Stimulated activated naive CD8-positive, alpha-beta T cell treated with anti-CD3 and anti-CD28 coated beads, Interleukin-15, amount 100 ng/mL, for 72 hours (primary cell): ENCODE measurements around the gene HDGF.
A peak's percentile ranks its signal among the peaks of the same experiment; 100 is the strongest.

Experiments used
- ATAC-seq: fragments of 150-1000 bp; cut with Tn5 transposase; 2 replicates; pipeline ENCODE4 v1.10.0; 2021; ENCODE audit warnings: mild to moderate bottlenecking, moderate library complexity
- DNase-seq, 2 donors: peaks; one replicate each; pipeline ENCODE4 v3.0.0; 2021 to 2022
- H3K27ac Mint-ChIP-seq, 2 donors: one replicate each; pipeline ENCODE4 v1.8.0; 2022; ENCODE audit warnings: mild to moderate bottlenecking in 2 of 2, mixed read lengths in 2 of 2, moderate library complexity in 2 of 2
- H3K27me3 Mint-ChIP-seq: one replicate; pipeline ENCODE4 v1.8.0; 2022; ENCODE audit warnings: mixed read lengths
- H3K4me1 Mint-ChIP-seq: one replicate; pipeline ENCODE4 v1.8.0; 2022; ENCODE audit warnings: mild to moderate bottlenecking, mixed read lengths
- H3K4me3 Mint-ChIP-seq, 2 donors: one replicate each; pipeline ENCODE4 v1.8.0; 2022; ENCODE audit warnings: mild to moderate bottlenecking in 2 of 2, mixed read lengths in 2 of 2, moderate library complexity in 1 of 2
- H3K9me3 Mint-ChIP-seq, 2 donors: one replicate each; pipeline ENCODE4 v1.8.0; 2022; ENCODE audit warnings: mixed read lengths in 2 of 2

Gene HDGF

DNA sequence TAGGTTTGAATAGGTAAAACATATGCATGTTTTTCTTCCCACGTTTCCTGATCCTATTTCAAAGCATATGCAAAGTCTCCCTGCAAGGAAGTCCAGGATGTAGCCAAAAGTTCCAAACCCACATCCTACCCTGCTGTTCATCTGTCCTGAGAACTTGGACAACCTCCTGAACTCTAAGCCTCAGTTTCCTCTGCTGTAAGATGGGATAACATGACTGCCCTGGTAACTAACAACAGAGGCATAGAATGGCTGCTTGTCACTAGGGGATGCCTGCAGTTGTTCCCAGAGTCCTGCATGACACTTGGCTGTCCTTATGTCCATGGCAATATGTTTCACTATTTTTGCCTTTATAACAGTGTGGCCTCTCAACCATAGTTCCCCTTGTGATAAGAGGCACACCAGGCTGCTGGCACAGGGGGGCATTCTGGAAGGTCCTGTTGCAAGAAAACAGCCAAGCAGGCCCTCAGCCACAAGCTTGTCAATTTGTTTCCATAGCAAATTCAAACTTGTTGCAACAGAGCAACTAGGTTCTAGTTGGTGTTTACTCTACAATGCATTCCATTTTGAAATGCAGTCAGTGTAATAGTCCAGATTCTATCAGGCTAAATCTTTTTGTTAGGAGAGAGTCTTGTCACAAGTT, 1.5 kb upstream of the HDGF start:
- Mint-ChIP-seq H3K9me3 (no peaks in the 10 kb centered on the region), H3K27ac (peak overlapping the region in 1 of 2 donors; percentile 61), H3K27me3 (no peaks in the 10 kb centered on the region), H3K4me3 (peak overlapping the region; percentile 92), H3K4me1 (peaks cover 38% of the 10 kb centered on the region)
- no peak for DNase-seq
- no peak for ATAC-seq

DNA sequence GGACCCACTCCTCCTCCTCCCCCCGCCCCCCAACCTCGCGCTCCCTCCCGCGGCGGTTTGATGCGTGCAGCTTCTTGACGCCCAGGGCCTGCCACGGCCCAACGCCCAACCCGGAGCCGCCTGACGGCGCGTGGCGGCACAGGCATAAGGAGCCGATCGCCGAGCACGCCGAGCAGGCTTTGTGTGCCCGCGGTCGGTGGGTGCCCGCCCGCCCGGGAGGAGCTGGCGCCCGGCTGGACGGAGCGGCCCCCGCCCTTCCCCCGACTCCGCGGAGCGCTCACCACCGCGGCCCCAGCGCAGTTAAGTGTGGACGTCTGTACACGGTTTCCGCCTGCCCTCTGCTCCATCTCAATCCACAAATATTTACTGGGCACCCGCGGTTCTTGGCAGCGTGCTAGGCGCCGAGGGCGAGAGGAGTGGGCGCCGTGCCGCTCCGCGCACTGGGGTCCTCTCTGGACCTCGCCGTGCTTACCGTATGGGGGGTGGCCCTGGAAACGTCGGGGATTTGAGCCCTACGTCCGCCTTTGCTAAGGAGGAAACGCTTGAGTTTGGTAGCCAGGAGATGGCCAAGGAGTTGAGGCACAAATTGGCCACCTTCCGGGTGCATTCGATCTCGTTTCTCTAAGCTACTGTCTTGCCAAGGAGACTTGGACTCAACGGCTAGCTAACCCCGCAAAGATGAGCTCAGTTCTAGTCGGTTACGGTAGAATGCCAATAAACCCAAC, 444 bp upstream of the HDGF start:
- peaks cover 48% of the 10 kb centered on the region for H3K4me1 Mint-ChIP-seq
- ATAC-seq (peak; percentile 90), DNase-seq (peak; percentile 90 to 96)
- H3K27me3 Mint-ChIP-seq: no peaks in the 10 kb centered on the region
- H3K9me3 Mint-ChIP-seq: no peaks in the 10 kb centered on the region
- H3K4me3 Mint-ChIP-seq: peak overlapping the region; percentile 92
- peak overlapping the region; percentile 91 to 93 for H3K27ac Mint-ChIP-seq

DNA sequence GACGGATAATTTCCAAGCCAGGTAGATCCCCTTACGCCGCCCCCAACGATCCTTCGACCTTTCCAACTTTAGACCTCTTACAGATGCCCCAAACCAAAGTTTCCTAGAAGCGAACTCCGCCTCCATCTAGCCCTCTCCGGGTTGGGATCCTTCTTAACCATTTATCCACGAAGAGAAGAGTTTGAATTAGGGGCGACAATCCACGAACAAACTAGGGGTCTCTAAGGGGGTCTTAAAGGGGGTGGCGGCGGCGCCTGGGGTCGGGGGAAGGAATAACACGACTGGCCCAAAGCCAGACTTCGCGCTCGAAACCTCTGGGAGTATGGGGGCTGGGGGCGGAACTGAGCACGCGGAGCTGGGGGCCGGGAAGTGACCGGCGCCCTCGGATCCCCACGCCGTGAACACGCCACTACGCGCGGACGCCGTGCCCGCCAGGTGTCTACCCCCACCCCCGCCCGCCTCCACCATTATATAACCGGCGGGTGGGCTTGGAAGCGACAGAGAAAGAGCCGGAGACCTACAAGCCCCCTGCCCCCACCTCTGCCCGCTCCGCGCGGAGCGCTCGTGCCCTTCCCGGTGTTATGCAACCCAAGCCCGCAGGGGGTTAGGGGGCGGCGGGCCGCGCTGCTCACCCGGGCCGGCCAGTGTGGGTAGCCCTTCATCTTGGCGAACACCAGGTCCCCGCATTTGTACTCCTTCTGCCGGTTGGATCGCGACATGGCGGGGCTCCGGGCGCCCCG, 594 bp downstream of the HDGF start:
- Mint-ChIP-seq H3K9me3 (no peaks in the 10 kb centered on the region), H3K27me3 (no peaks in the 10 kb centered on the region), H3K4me1 (peaks cover 59% of the 10 kb centered on the region), H3K4me3 (peak overlapping the region; percentile 80 to 93), H3K27ac (peak overlapping the region; percentile 92 to 97)
- ATAC-seq: peak; percentile 59
- DNase-seq: peak; percentile 57 to 59

DNA sequence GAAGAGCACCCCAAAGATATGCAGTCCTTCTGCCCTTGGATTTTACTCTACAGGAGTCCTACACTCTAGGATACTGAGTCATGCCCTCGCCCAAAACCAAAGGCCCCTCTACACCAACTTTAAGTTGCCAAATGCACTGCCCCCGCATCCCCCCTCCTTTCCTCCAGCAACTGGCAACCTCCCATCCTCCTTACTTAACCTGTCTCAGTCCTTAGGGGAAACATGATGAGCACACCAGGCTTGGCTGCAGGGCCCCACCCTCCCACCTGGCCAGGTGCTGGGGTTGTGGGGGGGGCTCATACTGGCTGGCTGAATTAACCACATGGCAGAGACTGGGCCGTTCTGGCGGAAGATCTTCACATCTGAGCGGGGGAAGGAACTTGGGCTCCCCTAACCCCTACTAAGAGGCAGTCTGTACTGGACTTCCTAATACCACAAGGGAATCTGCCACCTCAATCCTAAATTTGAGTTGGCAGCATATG, 1.2 kb downstream of the HDGF start:
- peaks cover 65% of the 10 kb centered on the region for H3K4me1 Mint-ChIP-seq
- peak in 1 of 2 donors; percentile 43 for DNase-seq
- no peaks in the 10 kb centered on the region for H3K27me3 Mint-ChIP-seq
- H3K27ac Mint-ChIP-seq: peak overlapping the region; percentile 92 to 97
- peak overlapping the region; percentile 80 to 93 for H3K4me3 Mint-ChIP-seq
- H3K9me3 Mint-ChIP-seq: no peaks in the 10 kb centered on the region
- peak; percentile 10 for ATAC-seq

DNA sequence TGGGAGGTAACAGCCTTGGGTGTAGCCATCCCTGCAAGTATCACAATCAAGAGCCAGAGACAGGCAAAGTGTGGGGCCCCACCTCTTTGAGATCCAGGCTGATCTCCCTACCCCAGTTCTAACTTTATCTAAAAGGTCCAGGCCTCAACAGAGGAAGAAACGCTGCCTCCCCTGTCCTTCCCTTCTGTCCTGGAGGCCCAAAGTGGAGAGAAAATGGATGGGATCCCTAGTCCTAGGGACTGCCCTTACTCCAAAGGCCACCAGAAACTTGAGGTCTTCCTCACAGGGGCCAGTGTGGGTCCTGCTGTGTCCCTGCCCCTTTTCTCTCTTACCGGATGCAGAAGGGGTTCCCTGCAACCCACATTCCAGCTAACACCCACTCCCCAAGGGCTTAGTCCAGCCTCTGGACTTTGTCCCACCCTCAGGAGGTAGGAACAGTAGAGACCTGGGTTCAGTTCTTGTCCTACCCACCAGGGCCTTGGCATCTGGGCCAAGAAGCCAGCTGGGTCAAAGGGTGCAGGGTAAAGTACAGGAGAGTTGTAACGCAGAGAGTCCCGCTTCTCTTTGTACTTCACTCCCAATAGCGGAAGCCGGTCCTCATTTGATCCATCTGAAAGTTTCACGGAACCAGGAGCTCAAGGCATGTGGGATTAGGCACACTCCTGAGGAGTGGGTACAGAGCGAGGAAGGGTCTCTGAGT, 1.9 kb downstream of the HDGF start:
- Mint-ChIP-seq H3K4me3 (peak overlapping the region; percentile 80 to 93), H3K9me3 (no peaks in the 10 kb centered on the region), H3K27me3 (no peaks in the 10 kb centered on the region), H3K27ac (peak overlapping the region; percentile 92 to 97), H3K4me1 (peaks cover 67% of the 10 kb centered on the region)
- DNase-seq: no peak
- ATAC-seq: no peak

DNA sequence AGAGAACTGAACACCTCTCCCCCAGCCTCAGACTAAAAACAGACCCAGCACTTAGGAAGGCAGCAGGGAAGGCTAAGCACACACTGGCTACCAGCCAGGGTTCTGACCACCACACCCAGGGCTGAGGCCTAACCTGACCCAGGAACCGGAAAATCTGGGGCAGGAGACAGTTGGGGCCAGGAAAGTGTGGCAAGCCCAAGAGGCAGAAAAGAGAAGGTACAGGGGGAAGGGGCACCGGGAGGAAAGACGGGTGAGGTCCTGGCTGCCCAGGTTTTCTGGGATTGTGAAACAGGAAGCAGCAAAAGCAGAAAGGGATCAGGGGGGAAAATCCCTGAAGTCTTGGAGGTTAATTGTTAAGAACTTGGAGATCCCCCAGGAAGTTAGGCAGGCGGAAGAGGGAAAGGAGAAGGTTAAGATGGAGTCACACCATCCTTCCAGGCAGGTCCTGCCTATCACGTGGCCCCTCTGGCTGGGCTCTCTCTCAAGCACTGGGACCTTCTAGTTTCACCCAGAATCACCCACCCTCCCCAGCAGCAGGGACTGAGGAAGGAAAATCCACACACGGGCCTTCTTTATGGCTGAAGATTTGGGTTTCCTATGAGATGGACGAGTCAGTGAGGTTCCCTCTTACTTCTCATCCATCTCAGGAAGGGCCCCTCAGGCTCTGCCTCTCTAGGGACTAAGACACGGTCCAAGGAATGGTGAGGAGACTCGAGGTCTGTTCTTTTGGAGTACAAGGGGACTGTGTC, 2.6 kb downstream of the HDGF start:
- Mint-ChIP-seq H3K4me1 (peaks cover 73% of the 10 kb centered on the region), H3K27me3 (no peaks in the 10 kb centered on the region), H3K4me3 (peak overlapping the region; percentile 80 to 93), H3K9me3 (no peaks in the 10 kb centered on the region), H3K27ac (peak overlapping the region; percentile 92 to 97)
- DNase-seq: no peak
- no peak for ATAC-seq

DNA sequence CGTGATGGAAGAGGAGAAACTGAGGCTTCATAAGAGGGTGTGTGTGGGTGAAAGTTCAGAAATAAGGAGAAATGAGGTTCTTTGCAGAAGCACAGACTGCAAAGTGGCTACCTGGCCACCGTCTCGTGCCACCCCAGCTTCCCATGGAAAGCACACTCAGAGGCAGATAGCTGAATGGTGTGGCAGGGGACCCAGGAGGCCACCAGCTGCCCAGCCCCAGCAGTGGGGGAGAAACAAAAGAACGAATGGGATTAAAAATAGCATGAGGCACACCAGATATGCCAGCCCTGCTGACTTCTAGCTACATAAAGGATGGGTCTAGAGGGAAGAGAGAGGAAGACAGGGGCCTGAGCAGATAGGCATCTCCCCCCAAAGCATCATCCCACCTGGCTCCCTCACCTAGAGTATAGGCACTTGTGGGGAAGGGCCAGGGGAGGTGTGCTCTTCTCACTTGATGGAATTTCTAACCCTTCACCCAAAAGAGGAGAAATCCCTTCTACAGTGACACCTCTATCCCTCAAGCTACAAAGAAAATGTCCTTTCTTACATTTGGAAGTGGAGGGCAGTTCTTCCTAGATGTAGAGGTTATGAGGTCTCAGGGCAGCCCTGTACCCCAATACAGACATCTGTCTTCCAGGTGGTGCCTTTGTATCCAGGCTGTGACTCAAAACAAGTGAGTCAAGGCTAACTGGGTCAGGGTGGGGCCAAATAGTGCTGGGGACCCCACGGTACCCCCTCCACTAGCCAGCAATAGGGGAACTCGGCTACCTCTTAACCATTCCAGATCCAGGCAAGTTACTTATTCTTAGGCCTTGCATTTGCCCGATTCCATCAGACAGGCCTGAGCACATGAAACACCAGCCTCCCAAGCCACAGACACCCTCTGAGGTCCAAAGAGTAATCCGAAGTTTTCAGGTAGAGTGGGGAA, 3.5 kb downstream of the HDGF start:
- no peaks in the 10 kb centered on the region for H3K27me3 Mint-ChIP-seq

DNA sequence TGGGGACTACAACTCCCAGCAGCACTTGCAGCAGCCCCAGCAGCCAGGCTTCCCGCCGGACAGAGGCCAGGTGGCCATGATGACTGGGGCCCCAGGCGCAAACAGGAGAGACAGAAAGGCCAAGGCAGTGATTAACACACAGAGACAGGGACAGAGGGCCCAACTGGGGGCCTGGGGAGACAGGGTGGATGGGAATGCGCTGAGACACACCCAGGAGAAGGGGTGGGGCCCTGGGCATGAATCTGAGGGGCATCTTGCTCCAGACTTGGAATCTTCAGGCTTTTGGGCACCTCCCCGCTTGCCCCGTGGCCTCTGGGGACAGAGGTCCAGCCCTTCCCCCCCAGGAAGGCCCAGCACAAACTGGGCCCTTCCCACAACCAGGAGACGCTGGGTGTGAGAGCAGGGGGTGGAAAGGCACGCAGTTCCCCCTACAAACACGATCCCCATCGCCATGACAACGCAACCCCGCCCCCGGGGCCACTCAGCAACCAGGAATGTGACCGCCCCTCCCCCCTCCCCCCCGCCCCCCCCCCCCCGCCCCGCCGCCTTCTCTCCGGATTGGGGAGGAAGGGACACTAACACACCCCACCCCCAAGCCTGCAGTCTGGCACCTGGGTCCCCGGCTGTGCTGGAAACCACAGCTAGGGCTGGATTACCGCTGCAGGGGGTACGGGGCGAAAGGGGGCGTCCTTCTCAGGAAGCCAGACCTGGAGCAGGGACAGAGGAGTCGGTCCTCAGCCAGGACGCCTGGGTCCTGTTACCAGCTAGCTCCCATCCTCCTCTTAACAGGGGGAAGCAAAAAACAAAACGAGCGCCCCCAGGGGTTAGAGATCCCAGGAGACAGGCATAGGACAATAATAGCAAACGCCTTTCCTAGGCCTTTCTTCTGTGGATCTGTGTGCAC, 4.5 kb downstream of the HDGF start:
- ATAC-seq (no peak), DNase-seq (no peak)
- Mint-ChIP-seq H3K27me3 (no peaks in the 10 kb centered on the region), H3K4me3 (peak overlapping the region; percentile 80 to 93), H3K27ac (peak overlapping the region; percentile 82 to 96), H3K4me1 (peaks cover 84% of the 10 kb centered on the region), H3K9me3 (no peaks in the 10 kb centered on the region)

More for the DNA sequence above, 3.5 kb downstream of the HDGF start:
- no peak for DNase-seq
- H3K27ac Mint-ChIP-seq: peak overlapping the region; percentile 92 to 97
- ATAC-seq: no peak
- peak overlapping the region; percentile 80 to 93 for H3K4me3 Mint-ChIP-seq
- H3K4me1 Mint-ChIP-seq: peaks cover 79% of the 10 kb centered on the region
- H3K9me3 Mint-ChIP-seq: no peaks in the 10 kb centered on the region

DNA sequence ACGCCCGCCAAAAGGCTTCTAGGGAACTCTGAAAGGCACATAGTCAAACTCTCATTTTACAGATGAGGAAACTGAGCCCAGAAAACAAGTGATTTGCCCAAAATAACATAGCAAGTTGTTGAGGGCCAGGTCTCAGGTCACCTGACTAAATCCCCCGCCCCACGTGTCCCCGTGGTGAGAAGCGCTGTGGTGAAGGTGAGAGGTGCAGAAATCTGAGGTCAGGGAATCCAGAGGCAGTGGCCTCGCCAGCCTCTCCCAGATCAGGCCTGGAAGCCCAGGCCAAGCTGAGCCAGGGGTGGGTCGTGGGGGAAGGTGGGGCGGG, 5.1 kb downstream of the HDGF start:
- Mint-ChIP-seq H3K4me3 (peak overlapping the region; percentile 80 to 93), H3K27me3 (no peaks in the 10 kb centered on the region), H3K27ac (peak overlapping the region; percentile 66 to 96), H3K9me3 (no peaks in the 10 kb centered on the region), H3K4me1 (peaks cover 90% of the 10 kb centered on the region)
- no peak for ATAC-seq
- DNase-seq: no peak

DNA sequence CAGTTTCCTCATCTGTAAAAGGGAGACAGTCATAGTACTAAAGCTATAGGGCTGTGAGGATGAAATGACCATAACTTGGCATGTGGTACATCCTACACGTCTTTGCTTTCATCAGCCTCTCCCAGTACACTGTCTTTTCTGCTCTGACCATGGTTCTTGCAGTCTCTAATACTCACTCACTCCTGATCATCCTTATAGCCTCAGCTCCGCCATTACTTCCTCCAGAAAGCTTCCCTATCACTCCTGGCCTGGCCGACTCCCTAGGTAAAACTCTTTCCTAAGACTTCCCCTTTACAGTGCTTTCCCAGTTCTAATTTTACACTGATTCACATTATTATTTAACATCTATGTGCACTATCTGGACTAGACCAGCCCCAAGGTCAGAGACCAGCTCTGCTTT, 5.6 kb downstream of the HDGF start:
- H3K4me3 Mint-ChIP-seq: peak overlapping the region in 1 of 2 donors; percentile 1
- H3K4me1 Mint-ChIP-seq: peaks cover 94% of the 10 kb centered on the region
- ATAC-seq (no peak), DNase-seq (no peak)
- H3K9me3 Mint-ChIP-seq: no peaks in the 10 kb centered on the region
- H3K27ac Mint-ChIP-seq: peak overlapping the region in 1 of 2 donors; percentile 66
- no peaks in the 10 kb centered on the region for H3K27me3 Mint-ChIP-seq

DNA sequence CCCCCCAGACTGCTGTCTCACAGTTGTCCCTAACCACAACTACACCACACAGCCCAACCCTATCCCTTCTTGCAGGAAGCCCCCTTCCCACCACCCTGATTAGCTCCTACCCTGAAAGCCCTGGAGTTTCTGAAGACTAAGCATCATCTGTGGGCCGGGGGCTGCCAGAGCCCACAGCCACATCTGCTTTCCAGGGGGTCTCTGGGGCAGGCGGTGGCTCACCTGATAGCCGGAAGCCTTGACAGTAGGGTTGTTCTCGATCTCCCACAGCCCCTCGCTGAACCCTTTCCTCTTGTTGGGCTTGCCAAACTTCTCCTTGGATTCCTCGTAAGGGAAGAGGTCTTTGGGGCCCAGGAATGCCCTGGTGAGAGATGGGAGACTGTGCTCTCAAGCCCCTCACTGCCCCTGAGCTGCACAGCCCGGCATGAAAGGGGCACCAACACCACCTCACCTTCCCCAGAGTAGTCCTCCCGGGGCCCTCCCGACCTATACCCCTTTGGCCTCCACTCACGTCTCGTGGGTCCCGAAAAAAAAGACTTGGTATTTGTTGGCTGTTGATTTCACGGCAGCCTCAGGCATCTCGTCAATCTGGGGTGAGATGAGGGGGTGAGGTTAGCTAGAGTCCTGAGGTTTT, 6.6 kb downstream of the HDGF start:
- H3K4me3 Mint-ChIP-seq: no peak overlapping the region

DNA sequence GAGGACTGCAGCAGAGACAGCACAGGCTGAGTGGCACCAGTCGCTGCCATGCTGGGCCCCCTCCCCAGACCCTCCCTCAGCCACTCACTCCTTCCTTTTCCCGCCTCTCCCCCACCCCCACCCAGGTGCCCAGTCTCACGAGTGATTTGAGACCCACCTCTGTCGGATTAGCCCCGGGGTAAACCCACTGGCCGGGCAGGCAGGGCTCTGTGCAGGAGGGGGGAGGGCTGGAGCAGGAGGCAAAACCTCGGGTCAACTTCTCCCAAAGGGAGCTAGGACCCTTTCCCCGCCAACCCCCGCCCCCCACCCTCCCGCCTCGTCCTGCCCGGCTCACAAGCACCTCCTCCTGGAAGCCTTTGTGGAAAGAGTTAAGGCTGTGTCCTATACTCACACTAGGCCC, 7.1 kb downstream of the HDGF start:
- no peak for ATAC-seq
- H3K27me3 Mint-ChIP-seq: no peaks in the 10 kb centered on the region
- no peak for DNase-seq
- H3K9me3 Mint-ChIP-seq: no peaks in the 10 kb centered on the region
- H3K27ac Mint-ChIP-seq: peak overlapping the region; percentile 23 to 85
- H3K4me3 Mint-ChIP-seq: no peak overlapping the region
- H3K4me1 Mint-ChIP-seq: peaks cover 84% of the 10 kb centered on the region

More for the DNA sequence above, 6.6 kb downstream of the HDGF start:
- ATAC-seq (no peak), DNase-seq (no peak)
- Mint-ChIP-seq H3K27me3 (no peaks in the 10 kb centered on the region), H3K4me1 (peaks cover 88% of the 10 kb centered on the region), H3K9me3 (no peaks in the 10 kb centered on the region), H3K27ac (peak overlapping the region; percentile 4 to 85)
